COLO668 (cell line): ENCODE data around the gene TMEM145.
"Not testable (repeated sequence)": the region's sequence is repeated elsewhere in the genome, so short reads cannot be mapped to it uniquely, and the experiment has no call there.

ENCODE experiments used
- DNase-seq: peaks from one replicate; lab custom pipeline; 2025; ENCODE audit not compliant: unreplicated experiment; lab: John Stamatoyannopoulos, UW

Gene TMEM145

DNA sequence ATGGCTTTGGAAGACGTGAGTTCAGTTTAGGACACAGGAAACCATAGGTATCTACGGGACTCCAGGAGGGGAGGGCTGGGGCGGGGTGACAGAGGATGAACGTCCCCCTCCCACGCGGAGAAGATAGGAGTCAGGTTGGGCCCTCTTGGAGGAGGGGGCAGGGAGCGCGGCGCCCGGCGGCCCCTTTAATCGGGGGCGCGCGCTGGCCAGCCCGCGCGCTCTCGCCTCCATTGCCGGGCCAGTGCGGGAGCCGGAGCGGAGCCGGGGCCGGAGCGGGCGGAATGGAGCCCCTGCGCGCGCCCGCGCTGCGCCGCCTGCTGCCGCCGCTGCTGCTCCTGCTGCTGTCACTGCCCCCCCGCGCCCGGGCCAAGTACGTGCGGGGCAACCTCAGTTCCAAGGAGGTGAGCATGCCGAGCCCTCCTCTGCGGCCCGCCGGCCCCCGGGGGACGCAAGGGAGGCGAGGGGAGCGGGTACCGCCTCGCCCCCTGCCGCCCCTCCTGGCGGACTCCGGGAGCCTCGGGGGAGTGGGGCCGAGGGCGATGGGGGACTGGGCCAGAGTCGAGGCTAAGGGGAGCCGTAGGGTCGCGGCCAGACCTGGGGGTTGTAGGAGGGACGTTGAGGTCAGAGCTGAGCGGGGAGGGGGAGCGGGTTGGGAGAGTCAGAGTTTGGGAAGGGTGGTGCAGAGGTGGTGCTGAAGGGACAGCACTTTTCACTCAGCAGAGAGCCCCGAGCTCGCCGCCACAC, at the start of gene TMEM145:
Gene TMEM145, plus strand, starts transcription at position 214 of the 744 bp plus-strand sequence. Its CDS starts 68 bp downstream, at position 282.
- peak; percentile 83 for DNase-seq

DNA sequence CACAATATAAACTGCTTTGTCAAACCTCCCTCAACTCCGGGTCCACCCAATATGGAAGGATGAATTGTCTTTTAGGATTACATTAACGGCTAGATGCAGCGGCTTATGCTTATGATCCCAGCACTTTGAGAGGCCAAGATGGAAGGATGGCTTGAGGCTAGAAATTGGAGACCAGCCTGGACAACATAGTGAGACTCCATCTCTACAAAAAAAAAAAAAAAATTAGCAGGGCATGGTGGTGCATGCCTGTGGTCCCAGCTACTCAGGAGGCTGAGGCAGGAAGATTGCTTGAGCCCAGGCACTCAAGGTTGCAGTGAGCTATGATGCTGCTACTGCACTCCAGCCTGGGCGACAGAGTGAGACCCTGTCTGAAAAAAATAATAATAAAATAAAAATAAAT, 47.0 kb upstream of the TMEM145 start:
- DNase-seq = not testable (repeated sequence)

DNA sequence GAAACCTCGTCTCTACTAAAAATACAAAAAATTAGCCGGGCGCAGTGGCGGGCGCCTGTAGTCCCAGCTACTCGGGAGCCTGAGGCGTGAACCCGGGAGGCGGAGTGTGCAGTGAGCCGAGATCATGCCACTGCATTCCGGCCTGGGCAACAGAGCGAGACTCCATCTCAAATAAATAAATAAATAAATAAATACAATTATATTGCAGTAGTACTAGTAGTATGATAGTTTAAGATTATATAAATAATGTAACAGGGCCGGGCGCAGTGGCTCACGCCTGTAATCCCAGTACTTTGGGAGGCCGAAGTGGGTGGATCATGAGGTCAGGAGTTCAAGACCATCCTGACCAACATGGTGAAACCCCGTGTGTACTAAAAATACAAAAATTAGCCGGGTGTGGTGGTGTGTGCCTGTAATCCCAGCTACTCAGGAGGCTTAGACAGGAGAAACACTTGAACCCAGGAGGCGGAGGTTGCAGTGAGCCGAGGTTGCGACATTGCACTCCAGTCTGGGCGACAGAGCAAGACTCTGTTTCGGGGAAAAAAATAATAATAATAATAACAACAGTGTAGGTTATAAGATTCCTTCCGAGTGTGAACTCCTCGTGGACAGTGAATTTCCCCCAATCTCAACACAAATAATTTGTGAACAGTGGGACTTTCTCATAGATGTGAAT, 46.0 kb upstream of the TMEM145 start:
- not testable (repeated sequence) for DNase-seq

DNA sequence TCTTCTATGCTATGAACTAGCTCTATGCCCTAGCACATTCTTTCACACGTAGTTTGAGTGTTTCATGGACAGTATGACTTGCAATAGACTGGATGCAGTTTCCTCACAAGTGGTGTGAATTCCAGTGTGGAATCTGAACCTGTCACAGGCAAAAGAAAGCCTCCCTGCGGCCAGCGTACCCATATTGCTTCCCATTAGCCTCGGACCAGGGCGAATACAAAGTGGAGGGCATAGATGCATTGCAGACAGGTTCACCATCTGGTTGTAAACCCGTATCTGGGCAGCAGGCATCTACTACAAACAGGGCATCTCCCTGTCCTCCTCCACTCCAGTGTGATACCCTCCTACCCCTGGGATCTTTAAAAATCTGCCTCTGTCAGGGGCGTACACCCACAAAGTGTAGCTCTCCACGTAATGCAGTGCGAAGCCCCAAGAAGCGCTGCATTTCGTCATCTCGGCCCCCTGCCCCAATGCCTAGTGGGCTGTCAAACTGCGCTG, 45.4 kb upstream of the TMEM145 start:
- peak; percentile 23 for DNase-seq

DNA sequence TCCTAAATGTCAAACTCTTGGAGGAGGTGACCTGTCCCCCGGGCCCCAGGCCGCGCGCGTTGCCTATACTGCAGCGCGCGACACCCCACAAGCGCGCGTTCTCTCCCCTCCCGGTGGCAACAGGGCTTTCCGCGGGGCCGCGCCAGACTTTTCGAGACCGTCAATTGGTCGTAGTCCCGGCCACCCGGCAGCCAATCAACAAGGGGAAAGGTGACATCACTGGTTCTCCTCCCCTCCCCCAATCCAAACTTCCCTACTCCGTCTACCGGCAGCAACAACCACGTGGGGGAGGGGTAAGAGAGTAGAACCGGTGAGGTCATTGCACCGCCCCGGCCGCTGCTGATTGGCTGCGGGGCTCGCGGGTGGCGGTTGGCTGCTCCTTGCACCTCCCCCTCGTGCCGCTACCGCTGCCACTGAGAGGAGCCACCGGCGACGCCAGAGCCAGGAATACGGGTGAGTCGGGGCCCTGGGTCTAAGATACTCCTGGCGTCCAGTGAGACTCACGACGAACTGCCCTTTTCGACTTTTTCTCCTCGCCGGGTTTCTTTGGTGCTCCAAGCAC, 44.9 kb upstream of the TMEM145 start:
- peak; percentile 98 for DNase-seq

- peak; percentile 100 for DNase-seq
Observed at GRCh38 chr19:42268704-42269477, 44.2 kb upstream of the TMEM145 start, which contains the start of gene CIC. Gene CIC, plus strand, starts transcription at chr19:42269252. Its CDS starts 2,532 bp downstream, at chr19:42271784.

- DNase-seq = no peak
Observed at GRCh38 chr19:42269478-42270345, 43.4 kb upstream of the TMEM145 start.

- DNase-seq = peak; percentile 62
Observed at GRCh38 chr19:42270346-42271044, 42.6 kb upstream of the TMEM145 start.

DNA sequence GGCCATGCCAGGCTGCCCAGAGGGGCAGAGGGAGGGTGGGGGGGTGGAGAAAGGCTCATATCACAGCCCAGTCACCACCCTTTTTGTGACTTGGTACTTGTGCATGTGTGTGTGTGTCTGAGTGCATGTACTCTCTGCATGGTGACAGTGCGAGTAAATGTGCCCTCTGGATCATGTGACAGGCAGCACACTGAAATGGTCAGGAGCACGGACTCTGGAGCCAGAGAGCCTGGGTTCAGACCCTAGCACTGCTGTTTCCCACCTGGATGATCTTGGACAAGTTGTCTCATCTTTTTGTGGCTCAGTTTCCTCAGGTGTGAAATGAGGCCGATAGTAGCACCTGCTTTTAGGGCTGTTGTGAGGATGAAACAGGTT, 42.1 kb upstream of the TMEM145 start:
- no peak for DNase-seq

DNA sequence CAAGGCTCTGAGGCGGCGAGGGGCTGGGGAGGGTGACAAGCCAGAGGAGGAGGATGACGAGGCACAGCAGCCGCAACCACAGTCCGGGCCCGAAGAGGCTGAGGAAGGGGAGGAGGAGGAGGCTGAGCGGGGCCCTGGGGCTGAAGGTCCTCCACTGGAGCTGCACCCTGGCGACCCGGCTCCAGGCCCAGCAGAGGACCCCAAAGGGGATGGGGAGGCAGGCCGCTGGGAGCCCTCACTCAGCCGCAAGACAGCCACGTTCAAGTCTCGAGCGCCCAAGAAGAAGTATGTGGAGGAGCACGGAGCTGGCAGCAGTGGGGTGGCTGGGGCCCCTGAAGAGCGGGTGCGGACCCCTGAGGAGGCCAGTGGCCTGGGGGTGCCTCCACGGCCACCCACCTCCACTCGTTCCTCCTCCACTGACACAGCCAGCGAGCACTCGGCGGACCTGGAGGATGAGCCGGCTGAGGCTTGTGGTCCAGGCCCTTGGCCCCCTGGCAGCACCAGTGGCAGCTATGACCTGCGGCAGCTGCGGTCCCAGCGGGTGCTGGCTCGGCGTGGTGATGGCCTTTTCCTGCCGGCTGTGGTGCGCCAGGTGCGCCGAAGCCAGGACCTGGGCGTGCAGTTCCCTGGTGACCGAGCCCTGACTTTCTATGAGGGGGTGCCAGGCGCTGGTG, 41.1 kb upstream of the TMEM145 start:
- DNase-seq = no peak

DNA sequence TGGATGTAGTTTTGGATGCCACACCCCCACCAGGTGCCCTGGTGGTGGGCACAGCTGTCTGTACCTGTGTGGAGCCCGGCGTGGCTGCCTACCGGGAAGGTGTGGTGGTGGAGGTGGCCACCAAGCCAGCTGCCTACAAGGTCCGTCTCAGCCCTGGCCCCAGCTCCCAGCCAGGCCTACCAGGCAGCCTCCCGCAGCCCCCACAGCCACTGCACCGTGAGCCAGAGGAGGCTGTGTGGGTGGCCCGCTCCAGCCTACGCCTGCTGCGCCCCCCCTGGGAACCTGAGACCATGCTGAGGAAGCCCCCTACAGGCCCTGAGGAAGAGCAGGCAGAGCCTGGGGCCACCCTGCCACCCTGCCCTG, 40.6 kb upstream of the TMEM145 start:
- no peak for DNase-seq

- DNase-seq = no peak
Observed at GRCh38 chr19:42272989-42273406, 40.1 kb upstream of the TMEM145 start.

- DNase-seq = no peak
Observed at GRCh38 chr19:42273407-42274064, 39.6 kb upstream of the TMEM145 start.

GRCh38 chr19:42274065-42274682, 38.9 kb upstream of the TMEM145 start:
- DNase-seq = no peak

DNA sequence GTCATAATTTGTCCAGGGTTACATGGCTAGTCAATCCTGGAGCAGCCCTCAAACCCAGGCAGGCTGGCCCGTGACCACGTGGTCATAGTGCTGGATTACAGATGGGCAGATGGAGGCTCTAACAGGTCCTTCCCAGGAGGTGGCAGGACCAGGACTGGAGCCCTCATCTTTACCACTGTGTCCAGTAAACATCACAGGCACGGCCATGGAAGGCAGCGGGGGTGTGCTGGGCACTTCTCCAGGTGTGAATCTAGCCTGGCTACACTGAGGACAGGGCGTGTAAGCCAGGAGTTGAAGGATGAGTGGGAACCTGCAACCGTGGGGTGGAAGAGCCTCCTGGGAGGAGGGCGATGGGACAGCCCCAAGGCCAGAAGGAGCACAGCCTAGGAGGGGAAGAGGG, 38.0 kb upstream of the TMEM145 start:
- DNase-seq = no peak

DNA sequence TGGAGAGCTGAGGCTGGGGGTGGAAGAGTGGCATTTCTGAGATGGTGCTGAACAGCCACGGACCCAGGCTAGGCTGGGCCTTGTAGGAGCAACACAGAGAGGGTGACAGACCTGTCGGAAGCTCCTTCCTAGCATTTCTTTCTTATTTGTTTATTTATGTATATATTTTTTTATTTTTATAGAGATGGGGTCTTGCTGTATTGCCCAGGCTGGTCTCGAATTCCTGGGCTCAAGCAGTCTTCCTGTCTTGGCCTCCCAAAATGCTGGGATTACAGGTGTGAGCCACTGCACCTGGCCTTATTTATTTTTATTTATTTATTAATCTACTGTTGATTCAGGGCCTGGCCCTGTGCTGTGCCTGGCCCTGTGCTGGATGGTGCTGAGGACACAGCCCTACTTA, 37.6 kb upstream of the TMEM145 start:
- no peak for DNase-seq

GRCh38 chr19:42276284-42276683, 36.8 kb upstream of the TMEM145 start:
- no peak for DNase-seq

DNA sequence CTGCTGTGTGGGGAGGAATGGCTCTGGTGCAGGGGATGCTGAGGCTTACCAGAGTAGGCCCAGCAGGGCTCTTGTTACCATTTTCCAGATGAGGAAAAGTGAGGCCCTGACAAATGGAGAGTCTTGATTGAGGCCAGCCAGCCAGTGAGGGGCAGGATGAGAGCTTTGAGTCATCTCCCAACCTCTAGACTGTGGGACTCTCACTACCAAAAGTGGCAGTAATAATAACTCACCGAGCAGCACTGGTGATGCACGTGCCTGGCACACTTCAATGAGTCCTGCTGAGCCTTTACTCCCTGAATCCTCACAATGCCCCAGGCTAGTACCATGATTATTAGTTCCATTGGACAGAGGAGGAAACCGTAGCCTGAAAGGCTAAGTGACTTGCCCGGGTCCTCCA, 36.3 kb upstream of the TMEM145 start:
- no peak for DNase-seq
